ENCODE results near the gene SHB.

The SHB gene

GRCh38 chr9:37944671-37945481 lies 124.2 kb downstream of the SHB start:
- no peaks in the 10 kb centered on the region for H3K27me3 Mint-ChIP-seq (ENCODE audit: low read depth)
- H3K4me3 Mint-ChIP-seq = no peak overlapping the region
- no peak overlapping the region for H3K27ac Mint-ChIP-seq
- H3K9me3 Mint-ChIP-seq = no peaks in the 10 kb centered on the region
- H3K4me1 Mint-ChIP-seq (ENCODE audit: low read depth) = no peaks in the 10 kb centered on the region
- H3K36me3 Mint-ChIP-seq (ENCODE audit: low read depth) = no peaks in the 10 kb centered on the region

GRCh38 chr9:37944266-37944650 lies 124.8 kb downstream of the SHB start:
- Mint-ChIP-seq H3K27me3 (ENCODE audit: low read depth) (no peaks in the 10 kb centered on the region), H3K27ac (no peak overlapping the region), H3K4me1 (ENCODE audit: low read depth) (no peaks in the 10 kb centered on the region), H3K36me3 (ENCODE audit: low read depth) (no peaks in the 10 kb centered on the region), H3K4me3 (no peak overlapping the region), H3K9me3 (no peaks in the 10 kb centered on the region)

GRCh38 chr9:37943345-37944265 lies 125.4 kb downstream of the SHB start:
- Mint-ChIP-seq H3K36me3 (ENCODE audit: low read depth) (no peaks in the 10 kb centered on the region), H3K9me3 (no peaks in the 10 kb centered on the region), H3K4me1 (ENCODE audit: low read depth) (no peaks in the 10 kb centered on the region), H3K27me3 (ENCODE audit: low read depth) (no peaks in the 10 kb centered on the region), H3K4me3 (no peak overlapping the region), H3K27ac (no peak overlapping the region)

- Mint-ChIP-seq H3K4me3 (no peak overlapping the region), H3K27ac (no peak overlapping the region), H3K36me3 (ENCODE audit: low read depth) (no peaks in the 10 kb centered on the region), H3K4me1 (ENCODE audit: low read depth) (no peaks in the 10 kb centered on the region), H3K27me3 (ENCODE audit: low read depth) (no peaks in the 10 kb centered on the region), H3K9me3 (no peaks in the 10 kb centered on the region)
Measured at GRCh38 chr9:37942621-37943344, 126.2 kb downstream of the SHB start.

GRCh38 chr9:37941253-37941652 lies 127.8 kb downstream of the SHB start:
- Mint-ChIP-seq H3K4me3 (no peak overlapping the region), H3K36me3 (ENCODE audit: low read depth) (no peaks in the 10 kb centered on the region), H3K9me3 (no peaks in the 10 kb centered on the region)

GRCh38 chr9:37939575-37940095 lies 129.4 kb downstream of the SHB start:
- Mint-ChIP-seq H3K27ac (no peak overlapping the region), H3K9me3 (no peaks in the 10 kb centered on the region), H3K4me3 (no peak overlapping the region), H3K36me3 (ENCODE audit: low read depth) (no peaks in the 10 kb centered on the region), H3K4me1 (ENCODE audit: low read depth) (no peaks in the 10 kb centered on the region), H3K27me3 (ENCODE audit: low read depth) (no peaks in the 10 kb centered on the region)

More at GRCh38 chr9:37941253-37941652, 127.8 kb downstream of the SHB start:
- Mint-ChIP-seq H3K27me3 (ENCODE audit: low read depth) (no peaks in the 10 kb centered on the region), H3K4me1 (ENCODE audit: low read depth) (no peaks in the 10 kb centered on the region), H3K27ac (no peak overlapping the region)

GRCh38 chr9:37938121-37938891 lies 130.7 kb downstream of the SHB start:
- Mint-ChIP-seq H3K4me3 (no peak overlapping the region), H3K27ac (no peak overlapping the region), H3K9me3 (no peaks in the 10 kb centered on the region), H3K4me1 (ENCODE audit: low read depth) (no peaks in the 10 kb centered on the region), H3K27me3 (ENCODE audit: low read depth) (no peaks in the 10 kb centered on the region), H3K36me3 (ENCODE audit: low read depth) (no peaks in the 10 kb centered on the region)

GRCh38 chr9:37937366-37937765 lies 131.7 kb downstream of the SHB start:
- Mint-ChIP-seq H3K9me3 (no peaks in the 10 kb centered on the region), H3K36me3 (ENCODE audit: low read depth) (no peaks in the 10 kb centered on the region), H3K4me1 (ENCODE audit: low read depth) (no peaks in the 10 kb centered on the region), H3K4me3 (no peak overlapping the region), H3K27me3 (ENCODE audit: low read depth) (no peaks in the 10 kb centered on the region), H3K27ac (no peak overlapping the region)

- H3K4me3 Mint-ChIP-seq = no peak overlapping the region
- no peaks in the 10 kb centered on the region for H3K9me3 Mint-ChIP-seq
- H3K36me3 Mint-ChIP-seq (ENCODE audit: low read depth) = no peaks in the 10 kb centered on the region
- H3K4me1 Mint-ChIP-seq (ENCODE audit: low read depth) = no peaks in the 10 kb centered on the region
- H3K27ac Mint-ChIP-seq = no peak overlapping the region
- no peaks in the 10 kb centered on the region for H3K27me3 Mint-ChIP-seq (ENCODE audit: low read depth)
Measured at GRCh38 chr9:37936965-37937364, 132.1 kb downstream of the SHB start.

- H3K27ac Mint-ChIP-seq = no peak overlapping the region
- no peaks in the 10 kb centered on the region for H3K4me1 Mint-ChIP-seq (ENCODE audit: low read depth)
- no peaks in the 10 kb centered on the region for H3K27me3 Mint-ChIP-seq (ENCODE audit: low read depth)
- no peaks in the 10 kb centered on the region for H3K36me3 Mint-ChIP-seq (ENCODE audit: low read depth)
- no peak overlapping the region for H3K4me3 Mint-ChIP-seq
- H3K9me3 Mint-ChIP-seq = no peaks in the 10 kb centered on the region
Measured at GRCh38 chr9:37936376-37936775, 132.7 kb downstream of the SHB start.

GRCh38 chr9:37935096-37935495 lies 133.9 kb downstream of the SHB start:
- H3K27ac Mint-ChIP-seq = no peak overlapping the region
- H3K4me1 Mint-ChIP-seq (ENCODE audit: low read depth) = no peaks in the 10 kb centered on the region
- no peak overlapping the region for H3K4me3 Mint-ChIP-seq
- no peaks in the 10 kb centered on the region for H3K36me3 Mint-ChIP-seq (ENCODE audit: low read depth)
- no peaks in the 10 kb centered on the region for H3K9me3 Mint-ChIP-seq
- no peaks in the 10 kb centered on the region for H3K27me3 Mint-ChIP-seq (ENCODE audit: low read depth)

GRCh38 chr9:37931592-37931991 lies 137.4 kb downstream of the SHB start:
- Mint-ChIP-seq H3K27me3 (ENCODE audit: low read depth) (no peaks in the 10 kb centered on the region), H3K27ac (no peak overlapping the region), H3K4me3 (no peak overlapping the region), H3K9me3 (no peaks in the 10 kb centered on the region), H3K36me3 (ENCODE audit: low read depth) (no peaks in the 10 kb centered on the region), H3K4me1 (ENCODE audit: low read depth) (no peaks in the 10 kb centered on the region)

- Mint-ChIP-seq H3K9me3 (no peaks in the 10 kb centered on the region), H3K36me3 (ENCODE audit: low read depth) (no peaks in the 10 kb centered on the region), H3K27ac (no peak overlapping the region), H3K27me3 (ENCODE audit: low read depth) (no peaks in the 10 kb centered on the region), H3K4me3 (no peak overlapping the region), H3K4me1 (ENCODE audit: low read depth) (no peaks in the 10 kb centered on the region)
Measured at GRCh38 chr9:37929441-37929895, 139.6 kb downstream of the SHB start.
